RWPE2 (cell line): ENCODE data around the gene ELOVL3.

ENCODE experiments used
- ATAC-seq: fragments of 200-7000 bp; cut with Tn5 transposase; 3 replicates; pipeline ENCODE4 v1.9.1; 2021; ENCODE audit warnings: low read depth
- DNase-seq: peaks from one replicate; pipeline ENCODE4 v3.0.0-alpha.2; 2020; ENCODE audit warnings: low spot score
- H3K27ac ChIP-seq: fragments of 450-650 bp; 2 replicates; pipeline ENCODE4 v1.5.1; 2017; ENCODE audit warnings: mild to moderate bottlenecking; ENCODE audit not compliant: poor library complexity, severe bottlenecking
- H3K27me3 ChIP-seq: fragments of 250-450 bp; sonication (Bioruptor Pico); 2 replicates; pipeline ENCODE4 v1.5.1; 2021; ENCODE audit warnings: mild to moderate bottlenecking, moderate library complexity; ENCODE audit not compliant: insufficient read depth, poor library complexity, severe bottlenecking
- H3K36me3 ChIP-seq: fragments of 250-450 bp; sonication (Bioruptor Pico); 2 replicates; pipeline ENCODE4 v1.5.1; 2020; ENCODE audit warnings: low read depth, mild to moderate bottlenecking, moderate library complexity
- H3K4me1 ChIP-seq: fragments of 250-450 bp; sonication (Bioruptor Pico); 2 replicates; pipeline ENCODE4 v1.5.1; 2021; ENCODE audit warnings: mild to moderate bottlenecking, moderate library complexity; ENCODE audit not compliant: insufficient read depth, poor library complexity, severe bottlenecking
- H3K4me3 ChIP-seq: fragments of 250-450 bp; sonication (Bioruptor Pico); 2 replicates; pipeline ENCODE4 v1.5.1; 2021; ENCODE audit warnings: mild to moderate bottlenecking, moderate library complexity; ENCODE audit not compliant: severe bottlenecking
- H3K9me3 ChIP-seq: fragments of 250-450 bp; sonication (Bioruptor Pico); 2 replicates; pipeline ENCODE4 v1.5.1; 2021; ENCODE audit warnings: mild to moderate bottlenecking, moderate library complexity; ENCODE audit not compliant: severe bottlenecking
- TF ChIP-seq, protein P1 (sequence below): fragments of 450-650 bp; IDR thresholded peaks from one replicate; pipeline ENCODE4 v1.5.1; 2017; ENCODE audit warnings: mild to moderate bottlenecking, moderate library complexity; ENCODE audit not compliant: poor library complexity, severe bottlenecking

The ELOVL3 gene

DNA sequence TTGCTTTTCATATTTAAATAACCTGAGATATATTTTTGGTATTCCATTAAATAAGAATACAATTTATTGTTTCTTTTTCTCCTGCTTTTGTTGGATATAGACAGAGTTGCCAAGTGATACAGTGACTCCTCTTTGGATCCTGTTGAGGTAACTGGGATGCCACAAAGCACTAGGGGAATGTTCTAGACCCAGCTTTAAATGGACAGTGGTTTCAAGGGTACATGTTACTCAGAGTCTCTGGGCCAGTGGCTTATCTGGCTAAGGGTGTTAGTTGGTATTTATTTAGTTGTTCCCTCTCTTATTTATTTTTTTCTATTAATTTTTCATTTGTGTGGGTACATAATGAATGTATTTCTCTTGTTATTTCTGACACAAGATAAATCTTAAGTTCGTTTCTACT, 28.3 kb downstream of the ELOVL3 start:
- TF ChIP-seq, protein P1, sequence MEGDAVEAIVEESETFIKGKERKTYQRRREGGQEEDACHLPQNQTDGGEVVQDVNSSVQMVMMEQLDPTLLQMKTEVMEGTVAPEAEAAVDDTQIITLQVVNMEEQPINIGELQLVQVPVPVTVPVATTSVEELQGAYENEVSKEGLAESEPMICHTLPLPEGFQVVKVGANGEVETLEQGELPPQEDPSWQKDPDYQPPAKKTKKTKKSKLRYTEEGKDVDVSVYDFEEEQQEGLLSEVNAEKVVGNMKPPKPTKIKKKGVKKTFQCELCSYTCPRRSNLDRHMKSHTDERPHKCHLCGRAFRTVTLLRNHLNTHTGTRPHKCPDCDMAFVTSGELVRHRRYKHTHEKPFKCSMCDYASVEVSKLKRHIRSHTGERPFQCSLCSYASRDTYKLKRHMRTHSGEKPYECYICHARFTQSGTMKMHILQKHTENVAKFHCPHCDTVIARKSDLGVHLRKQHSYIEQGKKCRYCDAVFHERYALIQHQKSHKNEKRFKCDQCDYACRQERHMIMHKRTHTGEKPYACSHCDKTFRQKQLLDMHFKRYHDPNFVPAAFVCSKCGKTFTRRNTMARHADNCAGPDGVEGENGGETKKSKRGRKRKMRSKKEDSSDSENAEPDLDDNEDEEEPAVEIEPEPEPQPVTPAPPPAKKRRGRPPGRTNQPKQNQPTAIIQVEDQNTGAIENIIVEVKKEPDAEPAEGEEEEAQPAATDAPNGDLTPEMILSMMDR, result no peak
- ATAC-seq, result no peak
- no peaks in the 10 kb centered on the region for H3K27me3 ChIP-seq
- no peaks in the 10 kb centered on the region for H3K9me3 ChIP-seq
- H3K4me3 ChIP-seq, result no peak overlapping the region
- H3K27ac ChIP-seq, result no peak overlapping the region
- no peak for DNase-seq
- H3K36me3 ChIP-seq, result peaks cover 23% of the 10 kb centered on the region
- H3K4me1 ChIP-seq, result no peaks in the 10 kb centered on the region

DNA sequence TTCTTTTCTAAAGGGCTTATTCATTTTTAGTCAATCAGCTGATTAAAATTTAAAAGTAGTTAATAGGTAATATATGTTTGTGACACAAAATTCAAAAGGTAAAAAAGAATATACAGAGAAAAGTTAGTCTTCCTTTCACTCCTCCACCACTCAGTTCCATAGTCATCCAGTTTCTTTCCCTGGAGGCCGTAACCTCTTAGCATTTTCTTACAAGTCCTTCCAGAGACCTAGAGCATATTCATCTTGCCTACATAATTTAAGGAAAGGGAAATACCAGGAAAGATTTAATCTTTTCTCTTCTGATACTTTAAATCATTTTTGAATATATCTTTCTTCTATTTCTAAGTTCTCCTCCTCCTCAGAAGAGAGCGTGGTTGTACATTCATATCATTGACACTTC, 29.3 kb downstream of the ELOVL3 start:
- no peak for DNase-seq
- TF ChIP-seq, protein P1, result no peak

GRCh38 chr10:102261196-102261595, 35.1 kb downstream of the ELOVL3 start:
- no peak overlapping the region for H3K27ac ChIP-seq

More for the DNA sequence above, 29.3 kb downstream of the ELOVL3 start:
- no peaks in the 10 kb centered on the region for H3K9me3 ChIP-seq
- no peaks in the 10 kb centered on the region for H3K4me1 ChIP-seq
- H3K27ac ChIP-seq, result no peak overlapping the region
- no peaks in the 10 kb centered on the region for H3K27me3 ChIP-seq
- ATAC-seq, result no peak
- H3K4me3 ChIP-seq, result no peak overlapping the region
- peaks cover 28% of the 10 kb centered on the region for H3K36me3 ChIP-seq

DNA sequence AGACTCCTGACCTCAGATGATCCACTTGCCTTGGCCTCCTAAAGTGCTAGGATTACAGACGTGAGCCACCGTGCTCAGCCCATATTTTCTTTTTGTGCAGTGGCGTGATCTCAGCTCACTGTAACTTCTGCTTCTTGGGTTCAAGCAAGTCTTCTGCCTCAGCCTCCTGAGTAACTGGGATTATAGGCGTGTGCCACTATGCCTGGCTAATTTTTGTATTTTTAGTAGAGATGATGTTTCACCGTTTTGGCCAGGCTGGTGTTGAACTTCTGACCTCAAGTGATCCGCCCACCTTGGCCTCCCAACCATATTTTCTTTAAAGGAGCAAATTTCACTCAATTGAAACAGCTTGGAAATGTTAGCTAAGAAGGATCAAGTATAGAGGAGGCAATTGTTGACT, 35.7 kb downstream of the ELOVL3 start:
- Histone ChIP-seq H3K4me1 (no peaks in the 10 kb centered on the region), H3K9me3 (no peaks in the 10 kb centered on the region), H3K36me3 (peaks cover 60% of the 10 kb centered on the region), H3K27me3 (no peaks in the 10 kb centered on the region), H3K27ac (no peak overlapping the region), H3K4me3 (no peak overlapping the region)
- ATAC-seq (no peak), DNase-seq (no peak)
- TF ChIP-seq, protein P1, result no peak

More at GRCh38 chr10:102261196-102261595, 35.1 kb downstream of the ELOVL3 start:
- DNase-seq (no peak), ATAC-seq (no peak)
- no peaks in the 10 kb centered on the region for H3K27me3 ChIP-seq
- no peak overlapping the region for H3K4me3 ChIP-seq
- H3K9me3 ChIP-seq, result no peaks in the 10 kb centered on the region
- H3K36me3 ChIP-seq, result peaks cover 60% of the 10 kb centered on the region
- no peaks in the 10 kb centered on the region for H3K4me1 ChIP-seq
- TF ChIP-seq, protein P1, result no peak

DNA sequence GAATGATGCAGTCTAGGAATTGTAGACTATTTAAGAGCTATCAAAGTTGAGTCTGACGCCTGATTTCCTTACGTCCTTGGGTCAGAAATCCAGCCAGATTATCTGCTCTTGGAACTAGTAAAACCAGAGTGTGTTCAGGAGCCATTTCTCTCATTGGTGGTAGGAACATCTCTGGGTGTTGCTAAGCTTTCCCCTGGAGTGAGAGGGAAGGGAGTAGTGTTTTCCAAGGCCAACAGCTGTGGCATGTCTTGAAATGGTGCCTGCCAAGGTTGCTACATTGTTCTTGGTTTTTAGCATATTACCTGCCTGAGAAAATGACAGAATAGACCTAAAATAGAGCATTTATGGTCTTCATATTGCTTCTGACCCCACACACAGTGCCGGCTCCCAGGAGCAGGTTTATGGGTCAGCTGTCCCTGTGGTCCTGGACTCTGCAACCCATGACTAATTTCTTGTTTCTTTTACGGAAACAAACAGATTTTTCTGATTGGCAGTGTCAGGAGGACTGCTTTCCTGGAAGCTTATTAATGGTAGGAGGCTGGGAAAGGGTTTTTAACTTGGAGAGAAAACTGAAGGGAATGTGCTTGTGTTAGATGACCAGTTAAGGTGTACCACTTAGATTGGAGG, 36.8 kb downstream of the ELOVL3 start:
- ATAC-seq, result no peak
- Histone ChIP-seq H3K36me3 (peaks cover 61% of the 10 kb centered on the region), H3K27ac (no peak overlapping the region), H3K9me3 (no peaks in the 10 kb centered on the region), H3K27me3 (no peaks in the 10 kb centered on the region), H3K4me1 (peaks cover 8% of the 10 kb centered on the region), H3K4me3 (no peak overlapping the region)
- TF ChIP-seq, protein P1, result no peak
- DNase-seq, result no peak
